ENCODE measurements around the gene ZNF747.

ZNF747 gene

DNA sequence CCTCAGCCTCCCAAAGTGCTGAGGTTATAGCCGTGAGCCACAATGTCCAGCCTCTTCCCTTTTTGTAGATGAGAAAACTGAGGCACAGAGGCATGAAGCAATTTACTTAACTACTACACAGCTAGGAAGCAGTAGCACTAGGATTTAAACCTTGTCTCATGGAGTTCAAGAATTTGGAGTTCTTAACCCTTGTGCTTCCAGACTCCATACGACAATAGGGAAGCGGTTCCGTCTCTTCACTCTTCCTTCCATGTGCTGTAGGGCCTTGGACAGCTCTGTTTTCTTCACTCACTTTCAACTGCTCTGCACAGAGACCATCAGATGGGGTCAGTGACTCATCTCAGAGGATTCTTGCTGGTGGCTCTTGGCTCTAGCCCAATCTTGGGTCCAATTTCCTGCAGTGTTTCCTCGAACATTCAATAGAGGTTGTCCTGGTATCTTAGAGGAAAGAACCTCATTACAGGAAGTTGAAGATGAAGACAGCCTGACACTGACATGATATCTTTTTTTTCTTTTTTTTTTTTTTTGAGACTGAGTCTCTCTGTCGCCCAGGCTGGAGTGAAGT, 42.8 kb downstream of the ZNF747 start:
- DNase-seq (ENCODE audit: insufficient read length, low spot score) (peak; percentile 75), FAIRE-seq (peak; percentile 69)
- no peak for TF ChIP-seq POLR2A (IDR thresholded peaks at IDR 0.05; ENCODE audit: low read depth, low read length)

DNA sequence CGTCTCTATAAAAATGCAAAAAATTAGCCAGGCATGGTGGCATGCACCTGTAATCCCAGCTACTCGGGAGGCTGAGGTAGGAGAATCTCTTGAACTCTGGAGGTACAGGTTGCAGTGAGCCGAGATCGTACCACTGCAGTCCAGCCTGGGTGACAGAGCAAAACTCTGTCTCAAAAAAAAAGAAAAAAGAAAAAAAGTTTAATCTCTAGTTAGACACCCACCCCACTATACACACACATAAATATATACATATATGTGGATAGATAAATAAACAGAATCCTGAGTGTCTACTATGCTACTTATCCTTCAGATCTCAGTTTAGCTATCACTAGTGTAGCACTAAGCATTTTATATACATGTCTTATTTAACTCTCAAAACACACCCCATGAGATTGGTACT, 43.4 kb downstream of the ZNF747 start:
- no peak for TF ChIP-seq POLR2A (IDR thresholded peaks at IDR 0.05; ENCODE audit: low read depth, low read length)
- DNase-seq (ENCODE audit: insufficient read length, low spot score), result no peak
- no peak for FAIRE-seq

DNA sequence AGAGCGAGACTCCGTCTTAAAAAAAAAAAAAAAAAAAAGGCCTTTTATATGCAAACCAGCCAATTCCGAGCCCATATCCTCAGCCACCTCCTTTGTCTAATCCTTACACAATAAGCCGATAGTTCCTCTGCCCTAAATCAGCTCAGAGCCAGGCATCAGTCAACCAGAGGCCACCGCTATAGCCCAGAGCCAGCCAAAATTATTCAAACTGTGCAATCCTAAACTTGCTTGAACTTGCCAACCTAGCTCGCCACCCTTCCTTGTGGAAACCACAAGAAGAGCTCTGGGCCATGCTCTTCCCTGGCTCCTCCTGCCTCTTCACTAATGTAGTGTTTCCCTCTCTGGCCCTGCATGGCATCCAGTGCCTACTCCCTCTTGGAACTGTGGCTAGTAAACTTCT, 44.4 kb downstream of the ZNF747 start:
- FAIRE-seq (no peak), DNase-seq (ENCODE audit: insufficient read length, low spot score) (no peak)
- no peak for TF ChIP-seq POLR2A (IDR thresholded peaks at IDR 0.05; ENCODE audit: low read depth, low read length)

DNA sequence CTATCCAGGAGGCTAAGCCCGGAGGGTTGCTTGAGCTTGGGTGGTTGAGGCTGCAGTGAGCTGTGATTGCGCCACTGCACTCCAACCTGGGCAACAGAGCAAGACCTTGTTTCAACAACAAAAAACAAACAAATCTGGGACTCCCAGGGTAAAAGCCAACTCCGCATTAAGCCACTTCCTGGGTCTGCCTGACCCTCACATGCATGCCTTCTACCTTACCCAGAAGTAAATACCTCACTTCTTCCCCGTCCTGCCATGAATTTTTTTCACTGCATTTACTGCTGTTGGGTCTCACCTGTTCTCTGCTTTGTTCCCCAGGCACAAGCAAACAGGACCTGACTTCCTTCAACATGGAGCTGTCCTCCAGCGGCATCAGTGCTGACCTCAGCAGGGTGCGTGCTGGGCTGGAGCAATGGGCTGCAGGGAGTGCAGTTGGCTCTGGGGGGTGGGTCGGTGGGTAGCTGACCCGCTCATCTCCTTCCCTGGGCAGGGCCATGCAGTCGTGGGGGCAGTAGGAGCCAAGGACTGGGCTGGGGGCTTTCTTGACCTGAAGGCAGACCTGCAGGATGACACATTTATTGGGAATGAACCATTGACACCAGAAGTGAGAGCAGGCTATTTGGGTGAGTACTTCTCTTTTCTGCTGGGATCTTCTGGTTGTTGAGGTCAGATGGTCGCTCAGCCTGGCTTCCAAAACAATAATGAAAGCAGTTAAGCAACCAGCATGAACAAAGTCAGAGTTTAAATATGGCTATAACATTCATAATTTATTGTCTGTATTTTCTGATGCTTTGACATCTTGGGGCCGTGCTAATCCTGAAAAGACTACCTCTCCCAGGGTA, 45.7 kb downstream of the ZNF747 start:
- TF ChIP-seq POLR2A (IDR thresholded peaks at IDR 0.05; ENCODE audit: low read depth, low read length), result no peak
- FAIRE-seq, result no peak
- no peak for DNase-seq (ENCODE audit: insufficient read length, low spot score)

DNA sequence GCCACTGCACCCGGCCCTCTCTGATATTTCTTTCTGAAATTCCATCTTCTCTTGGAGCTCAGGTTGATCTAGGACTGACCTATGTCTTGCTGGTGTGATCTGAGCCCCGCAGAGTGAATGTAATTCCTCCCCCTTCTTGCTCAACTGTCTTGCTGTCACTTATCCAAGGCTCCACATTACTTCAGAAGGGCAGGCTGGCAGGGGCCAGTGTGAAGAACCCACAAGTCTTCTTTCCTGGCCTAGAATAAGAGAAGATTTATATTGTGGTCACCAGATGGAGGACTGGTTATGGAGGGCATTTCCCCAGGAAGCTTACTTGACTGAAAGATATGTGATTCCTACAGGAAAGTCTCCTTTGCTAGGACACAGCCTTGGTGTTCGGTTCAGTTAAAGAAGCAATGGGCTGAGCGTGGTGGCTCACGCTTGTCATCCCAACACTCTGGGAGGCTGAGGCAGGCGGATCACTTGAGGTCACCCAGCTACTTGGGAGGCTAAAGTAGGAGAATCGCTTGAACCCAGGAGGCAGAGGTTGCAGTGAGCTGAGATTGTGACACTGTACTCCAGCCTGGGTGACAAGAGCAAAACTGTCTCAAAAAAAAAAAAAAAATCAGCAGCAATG, 48.7 kb downstream of the ZNF747 start:
- DNase-seq (ENCODE audit: insufficient read length, low spot score) (no peak), FAIRE-seq (no peak)
- TF ChIP-seq POLR2A (IDR thresholded peaks at IDR 0.05; ENCODE audit: low read depth, low read length), result no peak

DNA sequence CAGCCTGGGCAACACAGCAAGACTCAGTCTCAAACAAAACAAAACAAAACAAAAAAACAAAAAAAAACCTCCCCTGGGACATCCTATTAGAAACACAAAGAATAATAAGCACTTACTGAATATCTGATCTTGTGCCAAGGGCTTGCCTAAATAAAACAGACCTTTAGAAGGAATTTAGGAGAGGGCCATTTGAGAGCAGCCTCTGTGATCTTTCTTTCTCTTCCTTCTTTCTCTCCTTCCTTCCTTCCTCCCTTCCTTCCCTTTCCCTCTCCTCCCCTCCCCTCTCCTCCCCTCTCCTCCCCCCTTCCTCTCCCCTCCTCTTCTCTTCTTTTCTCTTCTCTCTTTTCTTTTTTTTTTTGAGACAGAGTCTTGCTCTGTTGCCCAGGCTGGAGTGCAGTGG, 49.8 kb downstream of the ZNF747 start:
- DNase-seq (ENCODE audit: insufficient read length, low spot score), result no peak
- no peak for FAIRE-seq
- no peak for TF ChIP-seq POLR2A (IDR thresholded peaks at IDR 0.05; ENCODE audit: low read depth, low read length)

DNA sequence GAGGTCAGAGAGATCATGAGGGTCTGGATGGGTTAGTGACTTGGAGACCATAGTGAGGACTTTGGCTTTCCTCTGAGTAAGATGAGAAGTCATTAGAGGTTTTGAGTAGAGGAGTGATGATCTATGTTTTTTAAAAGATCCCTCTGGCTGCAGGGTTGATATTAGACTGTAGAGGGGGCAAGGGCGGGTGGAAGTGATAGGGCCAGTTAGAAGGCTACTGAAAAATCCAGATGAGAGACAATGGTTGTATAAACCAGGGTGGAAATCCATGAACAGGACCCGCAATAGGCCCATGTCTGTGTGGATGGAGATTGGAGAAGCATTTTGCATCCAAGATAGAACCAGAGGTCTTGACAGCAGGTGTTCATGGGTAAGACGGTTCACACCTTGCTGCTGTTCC, 52.3 kb downstream of the ZNF747 start:
- FAIRE-seq (no peak), DNase-seq (ENCODE audit: insufficient read length, low spot score) (no peak)
- TF ChIP-seq POLR2A (IDR thresholded peaks at IDR 0.05; ENCODE audit: low read depth, low read length), result no peak

DNA sequence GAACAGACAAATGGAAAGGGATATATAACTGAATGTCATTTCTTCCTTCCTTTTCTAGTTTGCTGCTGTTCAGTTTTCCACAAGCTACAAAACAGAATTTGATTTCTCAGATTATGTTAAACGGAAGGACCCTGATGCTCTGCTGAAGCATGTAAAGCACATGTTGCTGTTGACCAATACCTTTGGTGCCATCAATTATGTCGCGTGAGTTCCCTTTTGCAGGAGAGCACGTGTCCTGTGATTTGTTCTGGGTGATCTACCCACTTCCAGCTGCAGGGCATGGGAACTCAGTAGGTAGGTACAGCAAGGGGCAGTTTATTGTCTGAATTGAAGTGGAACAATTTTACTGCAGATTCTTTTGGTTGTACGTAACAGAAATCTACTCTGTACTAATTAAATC, 53.3 kb downstream of the ZNF747 start:
- FAIRE-seq, result no peak
- no peak for DNase-seq (ENCODE audit: insufficient read length, low spot score)
- TF ChIP-seq POLR2A (IDR thresholded peaks at IDR 0.05; ENCODE audit: low read depth, low read length), result no peak

Measured in H54 (cell line).